Measurements from ENCODE around the gene COP1.

COP1 gene

GRCh38 chr1:176199707-176200106 lies 7.4 kb downstream of the COP1 start:
- DNase-seq (ENCODE audit: low read depth): no peak

GRCh38 chr1:176198413-176198812 lies 8.7 kb downstream of the COP1 start:
- DNase-seq (ENCODE audit: low read depth): no peak

- no peak for DNase-seq (ENCODE audit: low read depth)
Observed at GRCh38 chr1:176196728-176197127, 10.4 kb downstream of the COP1 start.

GRCh38 chr1:176195547-176195946 lies 11.5 kb downstream of the COP1 start:
- DNase-seq (ENCODE audit: low read depth): no peak

- no peak for DNase-seq (ENCODE audit: low read depth)
Observed at GRCh38 chr1:176193663-176194062, 13.4 kb downstream of the COP1 start.

GRCh38 chr1:176193023-176193422 lies 14.1 kb downstream of the COP1 start:
- DNase-seq (ENCODE audit: low read depth): no peak

GRCh38 chr1:176188604-176189003 lies 18.5 kb downstream of the COP1 start:
- DNase-seq (ENCODE audit: low read depth): no peak

GRCh38 chr1:176187001-176187400 lies 20.1 kb downstream of the COP1 start:
- no peak for DNase-seq (ENCODE audit: low read depth)

GRCh38 chr1:176183618-176184017 lies 23.5 kb downstream of the COP1 start:
- DNase-seq (ENCODE audit: low read depth): no peak

- DNase-seq (ENCODE audit: low read depth): peak; percentile 50
Observed at GRCh38 chr1:176178316-176178715, 28.8 kb downstream of the COP1 start.

GRCh38 chr1:176177764-176178163 lies 29.3 kb downstream of the COP1 start:
- no peak for DNase-seq (ENCODE audit: low read depth)

- no peak for DNase-seq (ENCODE audit: low read depth)
Observed at GRCh38 chr1:176174108-176174507, 33.0 kb downstream of the COP1 start.

- DNase-seq (ENCODE audit: low read depth): no peak
Observed at GRCh38 chr1:176172215-176172614, 34.9 kb downstream of the COP1 start.

- DNase-seq (ENCODE audit: low read depth): no peak
Observed at GRCh38 chr1:176167210-176167609, 39.9 kb downstream of the COP1 start.

GRCh38 chr1:176165573-176165972 lies 41.5 kb downstream of the COP1 start:
- peak; percentile 20 for DNase-seq (ENCODE audit: low read depth)

- no peak for DNase-seq (ENCODE audit: low read depth)
Observed at GRCh38 chr1:176164014-176164678, 42.9 kb downstream of the COP1 start.

GRCh38 chr1:176159993-176160392 lies 47.1 kb downstream of the COP1 start:
- DNase-seq (ENCODE audit: low read depth): no peak

GRCh38 chr1:176157995-176158394 lies 49.1 kb downstream of the COP1 start:
- peak; percentile 17 for DNase-seq (ENCODE audit: low read depth)

GRCh38 chr1:176149939-176150807 lies 56.9 kb downstream of the COP1 start:
- DNase-seq (ENCODE audit: low read depth): no peak

GRCh38 chr1:176144526-176144925 lies 62.6 kb downstream of the COP1 start:
- no peak for DNase-seq (ENCODE audit: low read depth)

- DNase-seq (ENCODE audit: low read depth): no peak
Observed at GRCh38 chr1:176142973-176143372, 64.1 kb downstream of the COP1 start.

- DNase-seq (ENCODE audit: low read depth): no peak
Observed at GRCh38 chr1:176141449-176141848, 65.6 kb downstream of the COP1 start.

- peak; percentile 73 for DNase-seq (ENCODE audit: low read depth)
Observed at GRCh38 chr1:176136891-176137290, 70.2 kb downstream of the COP1 start.

GRCh38 chr1:176134666-176135065 lies 72.4 kb downstream of the COP1 start:
- DNase-seq (ENCODE audit: low read depth): no peak
